WTC11 (cell line): ENCODE measurements around the gene ESYT1.

ENCODE experiments used
- ATF1 ChIP-seq: sonication (generic); formaldehyde crosslinking; IDR thresholded peaks from 2 replicates; pipeline ENCODE4 v1.8.1; 2023; ENCODE audit warnings: mild to moderate bottlenecking, moderate library complexity, missing genetic modification reagents
- CTCF ChIP-seq: fragments of 200-600 bp; IDR thresholded peaks from 2 replicates; pipeline ENCODE4 v1.8.0; 2022; ENCODE audit warnings: antibody characterized with exemption
- ELF4 ChIP-seq: sonication (generic); formaldehyde crosslinking; IDR thresholded peaks from 2 replicates; pipeline ENCODE4 v1.8.1; 2022; ENCODE audit warnings: low read depth, mild to moderate bottlenecking, moderate library complexity, missing genetic modification reagents
- ESRRA ChIP-seq: sonication (generic); formaldehyde crosslinking; IDR thresholded peaks from 2 replicates; pipeline ENCODE4 v1.8.1; 2022; ENCODE audit warnings: mild to moderate bottlenecking, missing genetic modification reagents, borderline replicate concordance
- IRF1 ChIP-seq: sonication (generic); formaldehyde crosslinking; IDR thresholded peaks from 2 replicates; pipeline ENCODE4 v1.8.0; 2023; ENCODE audit warnings: missing genetic modification reagents
- JAZF1 ChIP-seq: fragments of 250-450 bp; sonication (Bioruptor Pico); IDR thresholded peaks from 2 replicates; pipeline ENCODE4 v1.9.0; 2021; ENCODE audit warnings: moderate library complexity, mild to moderate bottlenecking, inconsistent platforms
- SMAD4 ChIP-seq: sonication (generic); formaldehyde crosslinking; IDR thresholded peaks from 2 replicates; pipeline ENCODE4 v1.8.0; 2022; ENCODE audit warnings: mild to moderate bottlenecking, missing genetic modification reagents
- SP1 ChIP-seq: sonication (generic); formaldehyde crosslinking; conservative IDR thresholded peaks from 2 replicates; pipeline ENCODE4 v1.8.1; 2022; ENCODE audit warnings: missing genetic modification reagents
- ZNF138 ChIP-seq: sonication (generic); formaldehyde crosslinking; conservative IDR thresholded peaks from 2 replicates; pipeline ENCODE4 v1.8.1; 2022; ENCODE audit warnings: mild to moderate bottlenecking, moderate library complexity, missing genetic modification reagents
- ZNF263 ChIP-seq: sonication (generic); formaldehyde crosslinking; IDR thresholded peaks from 2 replicates; pipeline ENCODE4 v1.8.1; 2022; ENCODE audit warnings: low read depth, mild to moderate bottlenecking, moderate library complexity, missing genetic modification reagents
- TF ChIP-seq, protein P1 (sequence below): sonication (generic); formaldehyde crosslinking; IDR thresholded peaks from 2 replicates; pipeline ENCODE4 v1.8.0; 2022; ENCODE audit warnings: mild to moderate bottlenecking, missing genetic modification reagents
- TF ChIP-seq, protein P2 (sequence below): sonication (generic); formaldehyde crosslinking; IDR thresholded peaks from 2 replicates; pipeline ENCODE4 v1.8.1; 2023; ENCODE audit warnings: mild to moderate bottlenecking, moderate library complexity, missing genetic modification reagents

DNA sequence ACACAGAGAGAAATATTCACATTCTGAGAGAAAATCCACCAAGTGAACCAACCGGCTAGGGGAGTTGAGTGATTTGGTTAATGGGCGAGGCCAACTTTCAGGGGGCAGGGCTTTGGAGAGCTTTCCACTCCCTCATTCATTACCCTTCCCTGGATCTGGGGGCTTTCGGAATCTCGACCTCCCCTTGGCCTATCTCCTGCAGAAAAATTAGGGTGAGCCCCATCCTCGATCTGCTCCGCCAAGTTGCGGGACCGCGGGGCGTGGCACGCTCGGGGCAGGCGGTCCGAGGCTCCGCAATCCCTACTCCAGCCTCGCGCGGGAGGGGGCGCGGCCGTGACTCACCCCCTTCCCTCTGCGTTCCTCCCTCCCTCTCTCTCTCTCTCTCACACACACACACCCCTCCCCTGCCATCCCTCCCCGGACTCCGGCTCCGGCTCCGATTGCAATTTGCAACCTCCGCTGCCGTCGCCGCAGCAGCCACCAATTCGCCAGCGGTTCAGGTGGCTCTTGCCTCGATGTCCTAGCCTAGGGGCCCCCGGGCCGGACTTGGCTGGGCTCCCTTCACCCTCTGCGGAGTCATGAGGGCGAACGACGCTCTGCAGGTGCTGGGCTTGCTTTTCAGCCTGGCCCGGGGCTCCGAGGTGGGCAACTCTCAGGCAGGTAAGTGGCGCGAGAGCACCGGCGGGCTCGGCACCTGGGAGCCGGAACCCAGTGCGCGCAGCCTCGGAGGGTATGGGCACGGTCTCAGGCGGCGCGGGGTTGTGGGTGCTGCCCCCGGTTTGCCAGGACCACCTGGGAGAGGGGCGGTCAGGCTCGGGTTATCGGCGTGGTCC lies 48.1 kb upstream of the ESYT1 start, which contains the start of gene ERBB3:
- TF ChIP-seq CTCF (no peak), ELF4 (CRISPR knock-in tag) (no peak), IRF1 (CRISPR knock-in tag) (no peak), JAZF1 (CRISPR knock-in tag) (no peak), ESRRA (CRISPR knock-in tag) (0 out of 2 replicates have a peak, but pooled peaks have one; percentile 14), ZNF138 (CRISPR knock-in tag) (no peak), ATF1 (CRISPR knock-in tag) (no peak), SP1 (CRISPR knock-in tag) (0 out of 2 replicates have a peak, but pooled peaks have one; percentile 2), SMAD4 (CRISPR knock-in tag) (no peak), ZNF263 (CRISPR knock-in tag) (no peak)
- TF ChIP-seq, protein P1, sequence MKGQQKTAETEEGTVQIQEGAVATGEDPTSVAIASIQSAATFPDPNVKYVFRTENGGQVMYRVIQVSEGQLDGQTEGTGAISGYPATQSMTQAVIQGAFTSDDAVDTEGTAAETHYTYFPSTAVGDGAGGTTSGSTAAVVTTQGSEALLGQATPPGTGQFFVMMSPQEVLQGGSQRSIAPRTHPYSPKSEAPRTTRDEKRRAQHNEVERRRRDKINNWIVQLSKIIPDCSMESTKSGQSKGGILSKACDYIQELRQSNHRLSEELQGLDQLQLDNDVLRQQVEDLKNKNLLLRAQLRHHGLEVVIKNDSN (CRISPR knock-in tag): peak; percentile 12; the same call in 1 of the 2 replicates
- TF ChIP-seq, protein P2, sequence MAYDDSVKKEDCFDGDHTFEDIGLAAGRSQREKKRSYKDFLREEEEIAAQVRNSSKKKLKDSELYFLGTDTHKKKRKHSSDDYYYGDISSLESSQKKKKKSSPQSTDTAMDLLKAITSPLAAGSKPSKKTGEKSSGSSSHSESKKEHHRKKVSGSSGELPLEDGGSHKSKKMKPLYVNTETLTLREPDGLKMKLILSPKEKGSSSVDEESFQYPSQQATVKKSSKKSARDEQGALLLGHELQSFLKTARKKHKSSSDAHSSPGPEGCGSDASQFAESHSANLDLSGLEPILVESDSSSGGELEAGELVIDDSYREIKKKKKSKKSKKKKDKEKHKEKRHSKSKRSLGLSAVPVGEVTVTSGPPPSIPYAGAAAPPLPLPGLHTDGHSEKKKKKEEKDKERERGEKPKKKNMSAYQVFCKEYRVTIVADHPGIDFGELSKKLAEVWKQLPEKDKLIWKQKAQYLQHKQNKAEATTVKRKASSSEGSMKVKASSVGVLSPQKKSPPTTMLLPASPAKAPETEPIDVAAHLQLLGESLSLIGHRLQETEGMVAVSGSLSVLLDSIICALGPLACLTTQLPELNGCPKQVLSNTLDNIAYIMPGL (CRISPR knock-in tag): peak; percentile 90
